GM12891 (cell line): Measurements from ENCODE around the gene RTRAF.

Experiments
- PAX5 ChIP-seq: IDR thresholded peaks from 2 replicates; pipeline ENCODE4 v1.6.1; 2011; ENCODE audit warnings: low read length, moderate library complexity, mild to moderate bottlenecking; ENCODE audit not compliant: insufficient read depth, severe bottlenecking
- POLR2A ChIP-seq: IDR thresholded peaks from 2 replicates; pipeline ENCODE4 v1.6.1; 2011; ENCODE audit warnings: low read depth, low read length, control low read depth
- POLR2AphosphoS5 ChIP-seq: IDR thresholded peaks from 2 replicates; pipeline ENCODE4 v1.6.1; 2011; ENCODE audit warnings: low read depth, low read length, control low read depth
- SPI1 ChIP-seq: IDR thresholded peaks from 2 replicates; pipeline ENCODE4 v1.6.1; 2011; ENCODE audit warnings: low read depth, low read length, control low read depth
- TAF1 ChIP-seq: IDR thresholded peaks from 2 replicates; pipeline ENCODE4 v1.6.1; 2011; ENCODE audit warnings: low read depth, low read length, control low read depth

- TF ChIP-seq POLR2A (no peak), TAF1 (no peak), POLR2AphosphoS5 (no peak), PAX5 (no peak), SPI1 (no peak)
Measured at GRCh38 chr14:52031781-52032180, 42.4 kb downstream of the RTRAF start.
